K562 (cell line): ENCODE measurements around the gene ZSCAN12.

Experiments used
- EP300 ChIP-seq: IDR thresholded peaks from 2 replicates; pipeline ENCODE4 v1.6.1; 2012; ENCODE audit warnings: low read length, improper control_type of control experiment
- OTX1 ChIP-seq: fragments of 450-650 bp; formaldehyde crosslinking; IDR thresholded peaks from 2 replicates; pipeline ENCODE4 v1.4.0; 2022; ENCODE audit warnings: mild to moderate bottlenecking
- PHF20 ChIP-seq: fragments of 450-650 bp; IDR thresholded peaks from 2 replicates; pipeline ENCODE4 v1.6.1; 2018; ENCODE audit not compliant: partially characterized antibody
- POLR2A ChIP-seq: fragments of 450-650 bp; conservative IDR thresholded peaks from 2 replicates; pipeline ENCODE4 v1.6.1; 2016
- SRF ChIP-seq, 2 experiments: fragments of 250-450, 450-650 bp in 1 of 2; sonication (Bioruptor Pico) in 1 of 2; sonication (generic) in 1 of 2; formaldehyde crosslinking; IDR thresholded peaks; 2 replicates each; pipeline versions ENCODE4 v1.5.0 to v1.5.1; 2020 to 2022; ENCODE audit warnings: mild to moderate bottlenecking in 1 of 2, missing genetic modification reagents in 1 of 2
- ZNF311 ChIP-seq: fragments of 250-450 bp; sonication (Bioruptor Pico); IDR thresholded peaks from 2 replicates; pipeline ENCODE4 v1.4.0; 2020; ENCODE audit warnings: mild to moderate bottlenecking, moderate library complexity
- TF ChIP-seq, protein P1 (sequence below), 3 experiments: IDR thresholded peaks in 2 of 3; conservative IDR thresholded peaks in 1 of 3; 2 replicates each; pipeline ENCODE4 v1.5.1; 2011 to 2012; ENCODE audit warnings: low read length in 3 of 3, mild to moderate bottlenecking in 3 of 3, control low read depth in 2 of 3, improper control_type of control experiment in 1 of 3, inconsistent platforms in 1 of 3, low read depth in 1 of 3, mixed read lengths in 1 of 3, moderate library complexity in 1 of 3; ENCODE audit not compliant: insufficient read depth in 2 of 3
- TF ChIP-seq, protein P2 (sequence below): sonication (generic); formaldehyde crosslinking; IDR thresholded peaks from 2 replicates; pipeline ENCODE4 v1.8.0; 2022; ENCODE audit warnings: missing genetic modification reagents, mild to moderate bottlenecking, moderate library complexity, borderline replicate concordance
- TF ChIP-seq, protein P3 (sequence below): sonication (generic); formaldehyde crosslinking; IDR thresholded peaks from 2 replicates; pipeline ENCODE4 v1.5.0; 2020; ENCODE audit warnings: missing genetic modification reagents
- TF ChIP-seq, protein P4 (sequence below): fragments of 450-650 bp; IDR thresholded peaks from 2 replicates; pipeline ENCODE4 v1.6.1; 2016; ENCODE audit warnings: missing biosample characterization, missing genetic modification characterization

DNA sequence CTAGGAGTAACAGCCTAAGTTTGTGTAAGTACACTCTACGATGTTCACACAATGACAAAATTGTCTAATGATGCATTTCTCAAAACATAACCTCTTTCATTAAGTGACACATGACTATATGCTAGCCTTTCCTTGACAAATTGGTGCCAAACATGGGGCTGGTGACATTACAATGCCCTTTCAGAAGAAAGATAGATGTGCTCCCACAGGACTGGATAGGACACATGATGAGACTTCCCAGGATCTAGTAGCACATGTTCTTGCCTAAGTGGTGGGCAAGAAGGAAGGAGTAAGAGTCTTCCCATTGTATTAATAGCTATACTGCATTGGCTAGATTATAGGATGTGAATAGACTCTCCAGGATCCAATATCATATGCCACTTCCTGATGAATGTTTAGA is 28.3 kb downstream of the ZSCAN12 start:
- TF ChIP-seq, protein P1, sequence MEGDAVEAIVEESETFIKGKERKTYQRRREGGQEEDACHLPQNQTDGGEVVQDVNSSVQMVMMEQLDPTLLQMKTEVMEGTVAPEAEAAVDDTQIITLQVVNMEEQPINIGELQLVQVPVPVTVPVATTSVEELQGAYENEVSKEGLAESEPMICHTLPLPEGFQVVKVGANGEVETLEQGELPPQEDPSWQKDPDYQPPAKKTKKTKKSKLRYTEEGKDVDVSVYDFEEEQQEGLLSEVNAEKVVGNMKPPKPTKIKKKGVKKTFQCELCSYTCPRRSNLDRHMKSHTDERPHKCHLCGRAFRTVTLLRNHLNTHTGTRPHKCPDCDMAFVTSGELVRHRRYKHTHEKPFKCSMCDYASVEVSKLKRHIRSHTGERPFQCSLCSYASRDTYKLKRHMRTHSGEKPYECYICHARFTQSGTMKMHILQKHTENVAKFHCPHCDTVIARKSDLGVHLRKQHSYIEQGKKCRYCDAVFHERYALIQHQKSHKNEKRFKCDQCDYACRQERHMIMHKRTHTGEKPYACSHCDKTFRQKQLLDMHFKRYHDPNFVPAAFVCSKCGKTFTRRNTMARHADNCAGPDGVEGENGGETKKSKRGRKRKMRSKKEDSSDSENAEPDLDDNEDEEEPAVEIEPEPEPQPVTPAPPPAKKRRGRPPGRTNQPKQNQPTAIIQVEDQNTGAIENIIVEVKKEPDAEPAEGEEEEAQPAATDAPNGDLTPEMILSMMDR (IDR thresholded peaks at IDR 0.05 in 2 of 3, conservative IDR thresholded peaks at IDR 0.05 in 1 of 3; ENCODE audit: insufficient read depth in 2 of 3, low read depth in 1 of 3, low read length in 3 of 3), result no peak
- TF ChIP-seq, protein P2, sequence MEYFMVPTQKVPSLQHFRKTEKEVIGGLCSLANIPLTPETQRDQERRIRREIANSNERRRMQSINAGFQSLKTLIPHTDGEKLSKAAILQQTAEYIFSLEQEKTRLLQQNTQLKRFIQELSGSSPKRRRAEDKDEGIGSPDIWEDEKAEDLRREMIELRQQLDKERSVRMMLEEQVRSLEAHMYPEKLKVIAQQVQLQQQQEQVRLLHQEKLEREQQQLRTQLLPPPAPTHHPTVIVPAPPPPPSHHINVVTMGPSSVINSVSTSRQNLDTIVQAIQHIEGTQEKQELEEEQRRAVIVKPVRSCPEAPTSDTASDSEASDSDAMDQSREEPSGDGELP (CRISPR knock-in tag), result no peak
- TF ChIP-seq ZNF311, result no peak
- TF ChIP-seq, protein P3, sequence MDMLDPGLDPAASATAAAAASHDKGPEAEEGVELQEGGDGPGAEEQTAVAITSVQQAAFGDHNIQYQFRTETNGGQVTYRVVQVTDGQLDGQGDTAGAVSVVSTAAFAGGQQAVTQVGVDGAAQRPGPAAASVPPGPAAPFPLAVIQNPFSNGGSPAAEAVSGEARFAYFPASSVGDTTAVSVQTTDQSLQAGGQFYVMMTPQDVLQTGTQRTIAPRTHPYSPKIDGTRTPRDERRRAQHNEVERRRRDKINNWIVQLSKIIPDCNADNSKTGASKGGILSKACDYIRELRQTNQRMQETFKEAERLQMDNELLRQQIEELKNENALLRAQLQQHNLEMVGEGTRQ (CRISPR knock-in tag), result no peak
- TF ChIP-seq SRF (CRISPR knock-in tag; IDR thresholded peaks at IDR 0.05), result no peak
- no peak for TF ChIP-seq OTX1 (CRISPR knock-in tag)
- TF ChIP-seq, protein P4, sequence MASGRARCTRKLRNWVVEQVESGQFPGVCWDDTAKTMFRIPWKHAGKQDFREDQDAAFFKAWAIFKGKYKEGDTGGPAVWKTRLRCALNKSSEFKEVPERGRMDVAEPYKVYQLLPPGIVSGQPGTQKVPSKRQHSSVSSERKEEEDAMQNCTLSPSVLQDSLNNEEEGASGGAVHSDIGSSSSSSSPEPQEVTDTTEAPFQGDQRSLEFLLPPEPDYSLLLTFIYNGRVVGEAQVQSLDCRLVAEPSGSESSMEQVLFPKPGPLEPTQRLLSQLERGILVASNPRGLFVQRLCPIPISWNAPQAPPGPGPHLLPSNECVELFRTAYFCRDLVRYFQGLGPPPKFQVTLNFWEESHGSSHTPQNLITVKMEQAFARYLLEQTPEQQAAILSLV (tag), result no peak
- no peak for TF ChIP-seq PHF20
- TF ChIP-seq POLR2A, result no peak
- no peak for TF ChIP-seq EP300
